ENCODE data around the gene PLIN3. TPM values are rescaled to one million over a fixed set of nuclear protein-coding genes. Genes with fewer than 3 reads are reported as not detected.

Gene PLIN3
- total RNA-seq, 4 donors from 2014 or later = 14.8 to 66.1 (median 30.8) TPM

DNA sequence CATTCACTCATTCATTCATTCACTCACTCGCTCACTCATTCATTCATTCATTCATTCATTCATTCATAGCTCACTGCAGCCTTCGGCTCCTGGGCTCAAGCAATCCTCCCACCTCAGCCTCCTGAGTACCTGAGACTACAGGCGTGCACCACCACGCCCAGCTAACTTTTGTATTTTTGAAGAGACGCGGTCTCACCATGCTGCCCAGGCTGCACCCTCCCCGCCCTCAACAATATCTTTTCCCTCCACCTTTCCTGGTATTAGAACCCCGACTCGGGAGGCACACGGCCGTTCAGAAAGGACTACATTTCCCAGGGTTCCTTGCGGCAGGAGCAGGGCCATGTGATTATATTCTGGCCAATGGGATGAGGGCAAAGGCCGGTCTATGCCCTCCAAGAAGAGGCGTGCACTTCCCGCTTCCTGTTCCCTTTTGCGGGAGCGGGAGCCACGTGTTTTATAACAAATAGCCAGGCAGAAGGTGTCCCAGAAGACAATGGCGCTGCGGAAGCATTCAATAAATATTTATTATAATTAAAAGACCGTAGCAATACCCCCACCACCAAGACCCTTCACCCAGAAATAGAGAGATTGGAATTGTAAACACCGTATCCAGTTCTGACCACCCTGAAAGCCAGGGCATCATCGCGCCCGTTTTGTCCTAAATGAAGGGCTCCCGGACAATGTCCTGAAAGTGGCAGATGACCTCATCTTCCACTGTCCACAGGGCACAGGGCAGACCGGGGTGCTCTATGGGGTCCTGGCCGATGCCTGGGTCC is 51.9 kb downstream of the PLIN3 start:
- TF ChIP-seq, protein P1, sequence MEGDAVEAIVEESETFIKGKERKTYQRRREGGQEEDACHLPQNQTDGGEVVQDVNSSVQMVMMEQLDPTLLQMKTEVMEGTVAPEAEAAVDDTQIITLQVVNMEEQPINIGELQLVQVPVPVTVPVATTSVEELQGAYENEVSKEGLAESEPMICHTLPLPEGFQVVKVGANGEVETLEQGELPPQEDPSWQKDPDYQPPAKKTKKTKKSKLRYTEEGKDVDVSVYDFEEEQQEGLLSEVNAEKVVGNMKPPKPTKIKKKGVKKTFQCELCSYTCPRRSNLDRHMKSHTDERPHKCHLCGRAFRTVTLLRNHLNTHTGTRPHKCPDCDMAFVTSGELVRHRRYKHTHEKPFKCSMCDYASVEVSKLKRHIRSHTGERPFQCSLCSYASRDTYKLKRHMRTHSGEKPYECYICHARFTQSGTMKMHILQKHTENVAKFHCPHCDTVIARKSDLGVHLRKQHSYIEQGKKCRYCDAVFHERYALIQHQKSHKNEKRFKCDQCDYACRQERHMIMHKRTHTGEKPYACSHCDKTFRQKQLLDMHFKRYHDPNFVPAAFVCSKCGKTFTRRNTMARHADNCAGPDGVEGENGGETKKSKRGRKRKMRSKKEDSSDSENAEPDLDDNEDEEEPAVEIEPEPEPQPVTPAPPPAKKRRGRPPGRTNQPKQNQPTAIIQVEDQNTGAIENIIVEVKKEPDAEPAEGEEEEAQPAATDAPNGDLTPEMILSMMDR (IDR thresholded peaks at IDR 0.05; ENCODE audit: low read depth) = no peak

DNA sequence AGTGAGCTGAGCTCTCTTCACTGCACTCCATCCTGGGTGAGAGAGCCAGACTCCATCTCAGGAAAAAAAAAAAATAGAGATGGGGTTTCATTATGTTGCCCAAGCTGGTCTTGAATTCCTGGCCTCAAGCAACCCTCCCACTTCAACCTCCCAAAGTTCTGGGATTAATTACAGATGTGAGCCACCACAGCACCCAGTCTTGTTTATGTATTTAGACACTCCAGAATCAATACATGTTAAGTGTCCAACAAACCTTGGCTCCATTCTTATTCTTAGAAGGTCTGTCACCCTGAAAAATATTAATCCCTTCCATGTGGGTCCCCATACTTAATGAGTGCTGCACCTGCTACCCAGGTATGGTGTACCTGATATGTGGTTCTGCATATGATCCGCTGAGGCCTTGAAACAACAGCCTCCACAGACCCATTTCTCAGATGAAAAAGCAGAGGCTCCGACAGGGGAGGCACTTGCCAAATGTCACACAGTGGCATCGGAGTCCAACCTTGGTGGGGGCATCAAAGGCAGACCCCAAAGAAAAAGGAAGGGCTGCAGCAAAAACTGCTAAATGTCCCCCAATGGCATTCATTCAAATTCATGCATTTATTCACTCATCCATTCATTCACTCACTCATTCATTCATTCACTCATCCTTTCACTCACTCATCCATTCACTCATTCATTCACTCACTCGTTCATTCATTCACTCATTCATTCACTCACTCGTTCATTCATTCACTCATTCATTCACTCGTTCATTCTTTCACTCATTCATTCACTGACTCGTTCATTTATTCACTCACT is 52.6 kb downstream of the PLIN3 start:
- TF ChIP-seq, protein P1 (IDR thresholded peaks at IDR 0.05; ENCODE audit: low read depth) = no peak

DNA sequence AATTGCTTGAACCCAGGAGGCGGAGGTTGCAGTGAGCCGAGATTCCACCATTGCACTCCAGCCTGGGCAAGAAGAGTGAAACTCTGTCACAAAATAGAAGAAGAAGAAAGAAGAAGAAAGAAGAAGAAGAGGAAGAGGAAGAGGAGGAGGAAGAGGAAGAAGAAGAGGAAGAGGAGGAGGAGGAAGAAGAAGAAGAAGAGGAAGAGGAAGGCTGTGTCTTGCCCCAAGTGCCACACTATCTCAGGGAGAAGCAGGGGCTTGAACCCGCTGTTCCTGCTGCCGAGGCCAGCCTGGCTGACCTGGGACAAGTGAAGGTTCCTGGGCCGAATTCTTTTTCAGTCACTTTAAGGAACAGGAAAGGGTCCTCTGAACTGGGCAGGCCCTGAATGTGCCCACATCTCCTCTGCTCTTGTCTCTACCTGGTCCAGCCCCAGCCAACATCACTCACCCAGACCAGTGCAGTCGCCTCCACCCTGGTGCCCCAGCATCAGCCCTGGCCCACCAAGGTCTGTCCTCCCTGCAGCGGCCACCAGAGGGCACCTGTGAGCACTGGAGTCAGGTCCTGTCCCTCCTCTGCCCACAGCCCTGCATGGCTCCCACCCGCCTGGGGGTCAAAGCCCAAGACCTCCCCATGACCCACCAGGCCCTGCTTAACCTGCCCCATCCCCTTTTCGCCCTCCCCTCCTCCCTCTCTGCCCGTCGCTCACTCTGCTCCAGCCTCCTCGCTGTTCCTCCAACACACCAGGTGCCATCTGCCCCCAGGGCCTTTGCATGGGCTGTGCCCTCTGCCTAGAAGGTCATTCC is 55.9 kb downstream of the PLIN3 start:
- TF ChIP-seq, protein P1 (IDR thresholded peaks at IDR 0.05; ENCODE audit: low read depth) = no peak

DNA sequence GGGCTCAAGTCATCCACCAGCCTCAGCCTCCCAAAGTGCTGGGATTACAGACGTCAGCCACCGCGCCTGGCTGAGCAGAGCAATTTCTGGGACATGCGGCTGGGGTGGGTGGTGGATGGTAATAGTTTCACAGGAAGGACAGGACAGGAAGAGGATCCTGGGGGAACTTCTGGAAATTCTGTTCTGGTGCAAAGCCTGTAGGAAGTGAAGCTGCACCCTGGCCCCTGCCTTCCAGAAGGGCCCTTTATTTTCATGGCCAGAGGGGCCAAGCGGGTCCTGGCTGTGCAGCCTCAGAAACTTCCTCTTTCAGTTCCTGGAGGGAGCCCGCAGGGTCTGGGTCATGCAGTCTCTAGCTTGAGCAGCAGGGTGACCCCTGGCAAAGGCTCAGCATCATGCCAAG is 60.3 kb downstream of the PLIN3 start:
- TF ChIP-seq, protein P1 (IDR thresholded peaks at IDR 0.05; ENCODE audit: low read depth) = no peak

DNA sequence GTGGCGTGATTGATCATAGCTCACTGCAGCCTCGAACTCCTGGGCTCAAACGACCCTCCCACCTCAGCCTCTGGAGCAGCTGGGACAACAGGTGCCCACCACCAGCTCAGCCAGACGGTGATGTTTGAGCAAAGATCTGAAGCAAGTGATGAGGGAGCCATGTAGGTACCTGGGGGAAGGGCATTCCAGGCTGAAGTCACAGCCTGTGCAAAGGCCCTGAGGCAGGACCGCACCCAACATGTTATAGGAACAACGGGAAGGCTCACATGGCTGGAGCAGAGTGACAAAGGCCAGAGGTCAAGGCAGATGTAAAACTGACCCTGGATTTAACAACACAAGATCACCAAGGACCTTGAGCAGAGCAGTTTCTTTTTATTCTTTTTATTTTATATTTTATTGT is 61.1 kb downstream of the PLIN3 start:
- TF ChIP-seq, protein P1 (IDR thresholded peaks at IDR 0.05; ENCODE audit: low read depth) = no peak

DNA sequence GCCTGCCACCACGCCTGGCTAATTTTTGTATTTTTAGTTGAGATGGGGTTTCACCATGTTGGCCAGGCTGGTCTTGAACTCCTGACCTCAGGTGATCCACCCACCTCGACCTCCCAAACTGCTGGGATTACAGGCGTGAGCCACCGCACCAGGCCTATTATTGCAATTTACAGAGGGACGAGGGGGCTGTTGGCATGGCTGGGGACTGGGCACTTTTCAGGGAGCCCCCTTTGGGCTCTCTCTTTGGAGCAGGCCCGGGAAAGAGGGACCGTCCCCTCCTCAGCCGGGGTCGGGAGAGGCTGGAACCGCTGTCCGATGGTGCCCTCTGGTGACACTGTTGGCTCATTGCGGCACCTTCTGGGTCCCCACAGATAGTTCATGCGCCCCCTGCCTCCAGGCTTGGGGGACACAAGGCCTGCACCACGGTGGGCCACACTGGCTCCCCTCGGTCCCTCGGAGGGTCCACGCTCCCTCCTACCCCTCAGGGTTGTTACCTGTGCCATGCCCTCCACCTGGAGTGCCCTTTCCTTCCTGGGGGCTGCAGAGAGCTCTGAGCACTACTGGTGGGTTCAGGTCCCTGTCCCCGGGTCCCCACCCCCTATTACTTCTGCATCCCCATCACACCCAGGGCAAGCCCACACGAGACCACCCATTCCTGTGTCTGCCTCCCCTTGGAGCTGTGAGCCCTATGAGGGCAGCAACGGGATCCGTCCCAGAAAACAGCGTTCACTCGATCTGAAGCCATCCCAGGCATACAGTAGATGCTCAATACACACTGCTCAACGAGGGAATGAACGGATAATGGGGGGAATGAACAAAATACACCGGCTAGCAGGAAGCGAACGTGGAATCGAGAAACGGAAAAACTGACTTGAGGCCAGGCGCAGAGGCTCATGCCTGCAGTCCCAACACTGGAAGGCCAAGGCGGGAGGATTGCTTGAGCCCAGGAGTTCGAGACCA is 63.5 kb downstream of the PLIN3 start:
- TF ChIP-seq, protein P1 (IDR thresholded peaks at IDR 0.05; ENCODE audit: low read depth) = no peak
